Coronary artery (tissue), 2 donors: ENCODE data around the gene LMTK2.

Source experiments
- DNase-seq: peaks from one replicate; pipeline ENCODE4 v3.0.0-alpha.2; 2017; ENCODE audit warnings: low spot score
- H3K27ac ChIP-seq, 2 donors: fragments of 200-600 bp; sonication (generic); one replicate each; pipeline ENCODE4 v1.5.1; 2016 to 2019
- H3K4me3 ChIP-seq: fragments of 200-600 bp; sonication (generic); 2 replicates; pipeline ENCODE4 v1.5.1; 2016; ENCODE audit warnings: mild to moderate bottlenecking, moderate library complexity
- CTCF ChIP-seq: fragments of 200-600 bp; sonication (generic); IDR thresholded peaks from one replicate; pipeline ENCODE4 v1.5.1; 2019; ENCODE audit warnings: antibody characterized with exemption

The LMTK2 gene

GRCh38 chr7:98175260-98175940, 68.7 kb downstream of the LMTK2 start:
- TF ChIP-seq CTCF, result no peak
- no peak overlapping the region for H3K27ac ChIP-seq
- no peak overlapping the region for H3K4me3 ChIP-seq
- DNase-seq, result no peak

- no peak for TF ChIP-seq CTCF
- no peak for DNase-seq
- Histone ChIP-seq H3K27ac (no peak overlapping the region), H3K4me3 (no peak overlapping the region)
Observed at GRCh38 chr7:98177553-98177952, 70.9 kb downstream of the LMTK2 start.

GRCh38 chr7:98178321-98178720, 71.7 kb downstream of the LMTK2 start:
- DNase-seq, result no peak
- TF ChIP-seq CTCF, result no peak
- Histone ChIP-seq H3K27ac (no peak overlapping the region), H3K4me3 (no peak overlapping the region)

- DNase-seq, result no peak
- Histone ChIP-seq H3K4me3 (no peak overlapping the region), H3K27ac (no peak overlapping the region)
- no peak for TF ChIP-seq CTCF
Observed at GRCh38 chr7:98178762-98179490, 72.3 kb downstream of the LMTK2 start.

- no peak overlapping the region for H3K4me3 ChIP-seq
- H3K27ac ChIP-seq, result no peak overlapping the region
- no peak for DNase-seq
- TF ChIP-seq CTCF, result no peak
Observed at GRCh38 chr7:98180751-98181150, 74.1 kb downstream of the LMTK2 start.

GRCh38 chr7:98185101-98185500, 78.4 kb downstream of the LMTK2 start:
- no peak for DNase-seq
- no peak overlapping the region for H3K4me3 ChIP-seq
- TF ChIP-seq CTCF, result no peak
- no peak overlapping the region for H3K27ac ChIP-seq
